IPS-15b (cell line): ENCODE data around the gene SORBS2.

Experiments used
- H3K27me3 ChIP-seq: one replicate; pipeline ENCODE4 v1.6.1; 2013; ENCODE audit warnings: low read length; ENCODE audit not compliant: control insufficient read depth, insufficient read depth
- H3K36me3 ChIP-seq: one replicate; pipeline ENCODE4 v1.6.1; 2013; ENCODE audit warnings: low read length; ENCODE audit not compliant: control insufficient read depth, insufficient read depth
- H3K4me1 ChIP-seq: one replicate; pipeline ENCODE4 v1.6.1; 2013; ENCODE audit warnings: mild to moderate bottlenecking, low read length; ENCODE audit not compliant: control insufficient read depth, insufficient read depth
- H3K4me3 ChIP-seq: one replicate; pipeline ENCODE4 v1.5.1; 2013; ENCODE audit warnings: low read depth, low read length
- H3K9ac ChIP-seq: one replicate; pipeline ENCODE4 v1.6.1; 2013; ENCODE audit warnings: low read depth, mild to moderate bottlenecking, low read length
- H3K9me3 ChIP-seq: one replicate; pipeline ENCODE4 v1.6.1; 2013; ENCODE audit warnings: mild to moderate bottlenecking, low read length; ENCODE audit not compliant: control insufficient read depth, insufficient read depth

SORBS2 gene

DNA sequence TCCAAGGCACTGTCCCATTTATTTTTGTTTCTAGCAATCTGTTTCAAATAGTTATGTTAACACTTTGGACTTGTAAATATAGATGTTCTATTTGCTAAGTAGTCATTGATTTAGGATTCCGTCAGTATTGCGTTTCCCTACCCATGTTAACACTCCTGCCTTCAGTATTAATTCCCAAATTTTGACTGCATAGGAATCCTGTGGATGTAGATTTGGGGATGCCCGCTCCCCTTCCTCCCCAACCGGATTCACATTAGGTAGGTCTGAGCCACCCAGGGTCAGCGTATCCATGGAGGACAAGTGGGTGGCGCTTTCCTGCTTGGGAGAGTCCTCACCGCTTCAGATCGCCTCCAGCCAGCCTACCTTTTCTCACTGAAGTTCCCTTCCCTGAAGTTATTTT, 1.1 kb upstream of the SORBS2 start:
- Histone ChIP-seq H3K4me3 (no peak overlapping the region), H3K36me3 (no peaks in the 10 kb centered on the region), H3K27me3 (no peaks in the 10 kb centered on the region), H3K4me1 (peaks cover 13% of the 10 kb centered on the region), H3K9ac (no peak overlapping the region), H3K9me3 (no peaks in the 10 kb centered on the region)

DNA sequence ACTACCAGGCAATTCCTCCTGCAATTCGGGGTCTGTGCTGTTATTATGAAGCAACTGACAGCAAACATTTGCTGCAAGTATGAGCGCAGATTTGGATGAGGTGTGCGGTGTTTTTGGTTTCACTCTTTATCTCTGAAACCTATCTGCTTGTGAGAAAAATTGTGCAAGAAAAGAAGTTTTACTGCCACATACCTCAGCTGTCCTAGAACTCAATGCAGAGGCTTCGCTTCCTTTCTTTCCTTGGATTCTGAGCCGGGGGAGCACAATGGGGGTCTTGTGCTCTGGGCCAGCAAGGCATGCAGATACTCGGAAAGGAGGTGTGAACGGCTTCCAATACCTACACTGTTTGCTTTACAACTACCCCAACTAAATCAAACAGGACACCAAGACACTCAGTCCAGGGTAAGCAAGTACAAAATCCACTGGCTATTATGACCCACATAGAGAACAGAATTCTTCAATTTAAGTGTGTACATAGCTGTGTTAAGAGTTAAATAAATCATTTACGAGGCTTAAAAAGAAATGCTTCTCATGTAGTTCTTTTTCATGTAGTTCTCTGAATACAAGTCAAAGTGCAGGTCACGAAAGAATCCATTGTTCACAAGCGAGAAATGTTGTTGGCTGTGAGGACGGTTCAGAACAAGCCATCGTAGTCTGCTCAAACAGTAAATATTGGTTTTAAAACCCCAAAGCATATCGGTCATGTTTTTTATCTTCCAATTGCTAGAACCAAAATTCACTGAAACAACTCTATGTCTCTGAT, 1.1 kb downstream of the SORBS2 start:
- Histone ChIP-seq H3K4me3 (no peak overlapping the region), H3K9me3 (no peaks in the 10 kb centered on the region), H3K9ac (no peak overlapping the region), H3K4me1 (peaks cover 13% of the 10 kb centered on the region), H3K27me3 (no peaks in the 10 kb centered on the region), H3K36me3 (no peaks in the 10 kb centered on the region)

DNA sequence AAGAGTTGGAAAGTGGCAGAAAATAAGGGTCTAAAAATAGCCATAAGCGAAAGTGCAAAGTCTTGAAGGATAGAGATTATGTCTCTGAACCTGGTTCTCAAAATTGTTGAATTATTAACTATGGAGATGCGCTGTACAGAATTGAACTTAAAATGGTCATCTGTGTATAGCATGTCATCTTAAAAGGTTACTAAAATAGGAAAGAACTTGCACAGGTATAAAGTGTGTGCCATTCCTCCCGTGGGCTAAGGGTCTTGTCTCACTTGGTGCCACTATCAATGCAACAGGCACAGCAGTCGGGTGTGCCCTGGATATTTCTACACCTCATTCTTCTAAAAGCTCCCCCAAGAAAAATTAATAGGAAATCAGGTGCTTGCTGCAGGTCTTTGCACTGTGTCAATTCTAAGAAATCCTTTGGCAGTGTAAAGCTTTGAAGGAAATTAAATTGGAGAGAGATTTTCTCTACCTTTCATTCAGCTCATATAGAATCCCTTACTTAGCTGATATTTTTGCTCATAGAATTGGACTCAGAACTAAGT, 2.4 kb downstream of the SORBS2 start:
- Histone ChIP-seq H3K27me3 (no peaks in the 10 kb centered on the region), H3K9ac (no peak overlapping the region), H3K4me3 (no peak overlapping the region), H3K9me3 (no peaks in the 10 kb centered on the region), H3K4me1 (peaks cover 13% of the 10 kb centered on the region), H3K36me3 (no peaks in the 10 kb centered on the region)

DNA sequence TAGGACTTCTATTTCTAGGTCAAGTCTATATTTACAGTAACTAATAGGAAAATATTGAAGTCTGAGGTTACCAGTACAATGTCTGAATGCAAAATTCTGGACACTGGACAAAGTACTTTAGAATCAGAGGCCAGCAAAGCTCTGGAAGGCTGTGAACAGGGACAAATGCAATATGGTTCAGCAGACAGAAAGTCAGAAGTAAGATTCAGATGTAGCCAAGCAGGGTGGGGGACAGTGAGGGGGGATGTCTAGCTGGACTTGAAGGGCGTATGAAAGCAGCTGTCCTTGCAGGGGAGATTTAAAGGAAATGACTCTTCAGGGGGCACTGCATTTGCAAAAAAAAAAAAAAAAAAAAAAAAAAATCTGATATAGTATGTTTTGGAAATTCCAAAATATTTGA, 2.9 kb downstream of the SORBS2 start:
- peaks cover 13% of the 10 kb centered on the region for H3K4me1 ChIP-seq
- H3K9ac ChIP-seq = no peak overlapping the region
- H3K36me3 ChIP-seq = no peaks in the 10 kb centered on the region
- H3K4me3 ChIP-seq = no peak overlapping the region
- H3K27me3 ChIP-seq = no peaks in the 10 kb centered on the region
- no peaks in the 10 kb centered on the region for H3K9me3 ChIP-seq

DNA sequence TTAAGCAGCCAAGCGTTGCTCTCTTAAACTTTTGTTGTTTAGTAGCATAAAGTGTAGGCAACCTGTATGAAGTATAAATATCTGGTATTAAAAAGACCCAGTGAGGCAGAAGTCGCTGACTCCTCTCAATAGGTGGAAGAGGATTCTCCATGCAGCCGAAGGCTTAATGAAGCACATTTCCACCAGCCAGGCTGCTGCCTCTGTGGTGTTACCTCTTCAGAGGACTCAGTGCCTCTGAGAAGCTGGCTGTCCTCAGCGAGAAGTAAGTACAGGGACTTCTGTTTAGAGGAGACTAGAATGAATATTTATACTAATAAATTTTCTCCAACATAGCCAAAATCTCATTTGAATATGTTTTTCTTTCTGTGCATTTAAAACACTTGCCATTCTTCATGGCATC, 6.0 kb downstream of the SORBS2 start:
- H3K9me3 ChIP-seq = no peaks in the 10 kb centered on the region
- H3K4me3 ChIP-seq = no peak overlapping the region
- H3K27me3 ChIP-seq = no peaks in the 10 kb centered on the region
- no peaks in the 10 kb centered on the region for H3K36me3 ChIP-seq
- H3K9ac ChIP-seq = no peak overlapping the region
- peaks cover 5% of the 10 kb centered on the region for H3K4me1 ChIP-seq

DNA sequence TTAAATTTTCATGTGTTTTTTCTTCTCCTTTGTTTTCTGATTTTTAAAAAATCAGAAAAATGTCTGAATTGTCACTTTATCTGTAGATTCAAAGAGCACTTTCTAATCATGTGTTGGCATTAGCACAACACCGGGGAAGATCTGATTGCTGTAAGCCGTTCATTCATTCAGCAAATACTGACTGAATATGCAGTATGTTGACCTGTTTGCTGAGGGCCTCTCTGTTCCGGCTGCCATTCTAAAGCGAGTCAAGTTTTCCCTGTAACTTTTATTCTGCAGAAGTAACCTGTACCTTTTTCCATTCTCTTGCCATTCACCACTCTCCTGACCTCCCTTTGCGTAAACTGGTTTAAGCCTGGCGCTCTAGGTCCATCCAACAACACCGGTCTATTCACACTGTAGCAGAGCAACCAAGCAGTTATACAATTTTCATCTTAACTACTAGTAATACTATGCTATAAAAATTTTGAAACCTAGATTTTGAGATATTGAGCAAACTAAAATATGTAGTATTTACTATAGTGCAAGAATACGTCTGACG, 6.7 kb downstream of the SORBS2 start:
- Histone ChIP-seq H3K4me1 (no peaks in the 10 kb centered on the region), H3K36me3 (no peaks in the 10 kb centered on the region), H3K9me3 (no peaks in the 10 kb centered on the region), H3K27me3 (no peaks in the 10 kb centered on the region), H3K9ac (no peak overlapping the region), H3K4me3 (no peak overlapping the region)

DNA sequence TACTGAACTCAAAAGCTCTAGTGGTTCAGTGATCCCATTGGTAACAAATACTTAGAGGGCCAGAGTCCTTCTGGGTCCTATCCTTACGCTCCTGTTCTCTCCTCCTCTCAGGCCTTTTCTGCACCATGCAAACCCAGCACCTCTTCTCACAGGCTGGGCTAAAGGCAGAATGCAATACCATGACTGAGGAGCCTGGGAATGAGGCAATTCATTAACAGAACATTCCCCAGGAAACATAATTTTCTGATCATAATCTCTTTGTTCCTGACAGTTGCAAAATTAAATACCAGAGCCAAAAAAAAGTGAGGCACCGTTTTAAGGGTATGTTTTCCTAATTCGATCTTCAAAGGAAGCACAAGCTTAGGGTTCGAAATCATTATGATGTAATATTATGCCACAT, 9.0 kb downstream of the SORBS2 start:
- Histone ChIP-seq H3K9ac (no peak overlapping the region), H3K4me1 (no peaks in the 10 kb centered on the region), H3K36me3 (no peaks in the 10 kb centered on the region), H3K27me3 (no peaks in the 10 kb centered on the region), H3K9me3 (no peaks in the 10 kb centered on the region), H3K4me3 (no peak overlapping the region)

DNA sequence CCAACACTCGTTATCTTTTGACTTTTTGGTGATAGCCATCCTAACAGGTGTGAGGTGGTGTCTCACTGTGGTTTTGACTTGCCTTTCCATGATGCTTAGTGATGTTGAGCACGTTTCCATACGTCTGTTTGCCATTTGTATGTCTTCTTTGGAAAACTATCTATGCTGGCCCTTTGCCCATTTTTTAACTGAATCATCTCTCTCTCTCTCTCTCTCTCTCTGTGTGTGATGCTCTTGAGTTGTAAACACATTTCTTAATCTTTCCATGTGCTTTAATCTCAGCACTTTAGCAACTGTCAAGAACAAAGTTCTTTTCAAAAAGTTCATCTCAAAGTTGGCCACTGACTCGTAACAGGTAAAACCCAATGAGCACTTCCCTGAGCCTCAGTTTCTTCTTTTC, 10.5 kb downstream of the SORBS2 start:
- no peaks in the 10 kb centered on the region for H3K27me3 ChIP-seq
- no peaks in the 10 kb centered on the region for H3K36me3 ChIP-seq
- no peaks in the 10 kb centered on the region for H3K9me3 ChIP-seq
- H3K4me1 ChIP-seq = no peaks in the 10 kb centered on the region
- H3K9ac ChIP-seq = no peak overlapping the region
- no peak overlapping the region for H3K4me3 ChIP-seq

DNA sequence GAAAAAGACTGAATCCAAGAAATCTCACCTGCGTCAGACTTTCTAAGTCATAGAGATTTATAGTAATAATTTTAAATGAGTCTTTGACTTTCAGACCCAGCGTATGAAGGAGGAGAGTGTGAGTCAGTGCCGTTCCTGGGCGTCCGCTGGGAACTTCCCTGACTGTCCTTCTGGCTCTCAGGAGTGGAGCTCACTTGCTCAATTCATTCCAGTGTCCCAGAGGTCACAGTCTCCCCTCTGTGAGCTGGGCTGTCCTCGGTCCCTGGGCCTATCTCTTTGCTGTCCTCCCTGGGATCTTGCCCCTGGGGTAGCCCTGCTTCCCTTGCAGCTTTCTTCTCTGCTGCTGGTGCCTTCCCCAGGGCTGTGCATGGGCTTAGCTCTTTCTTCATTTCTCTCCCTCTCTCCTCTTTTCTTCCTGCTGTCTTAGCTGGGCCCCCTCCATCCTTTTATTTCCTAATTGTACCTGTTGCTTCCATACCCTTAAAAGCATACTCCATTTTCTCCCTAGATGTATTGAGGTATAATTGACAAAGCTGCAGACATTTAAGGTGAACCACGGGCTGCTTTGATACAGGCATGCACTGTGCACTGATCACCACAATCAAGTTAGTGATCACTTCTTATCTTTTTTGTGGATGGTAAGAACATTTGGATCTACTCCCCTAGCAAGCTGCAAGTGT, 11.6 kb downstream of the SORBS2 start:
- Histone ChIP-seq H3K27me3 (no peaks in the 10 kb centered on the region), H3K9ac (no peak overlapping the region), H3K36me3 (no peaks in the 10 kb centered on the region), H3K4me1 (no peaks in the 10 kb centered on the region), H3K9me3 (no peaks in the 10 kb centered on the region), H3K4me3 (no peak overlapping the region)

DNA sequence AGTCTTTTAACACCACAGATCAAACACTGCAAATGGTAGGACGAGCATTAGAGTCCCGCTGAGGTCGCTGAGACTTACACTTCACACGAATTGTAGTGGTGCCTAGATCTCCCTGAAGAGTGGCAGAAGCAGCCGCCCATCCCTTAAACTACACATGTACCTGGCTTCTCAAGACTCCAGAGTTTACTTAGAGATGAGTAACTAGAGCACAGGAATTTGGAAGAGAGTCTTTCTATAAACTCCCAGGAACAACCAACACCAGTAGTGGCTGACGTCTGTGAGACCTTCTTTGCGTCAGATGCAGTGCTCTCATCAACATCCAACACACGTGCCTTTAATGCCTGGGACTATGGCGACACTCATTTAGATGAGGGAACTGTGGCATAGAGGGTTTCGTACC, 12.6 kb downstream of the SORBS2 start:
- Histone ChIP-seq H3K27me3 (no peaks in the 10 kb centered on the region), H3K4me1 (no peaks in the 10 kb centered on the region), H3K9me3 (no peaks in the 10 kb centered on the region)

DNA sequence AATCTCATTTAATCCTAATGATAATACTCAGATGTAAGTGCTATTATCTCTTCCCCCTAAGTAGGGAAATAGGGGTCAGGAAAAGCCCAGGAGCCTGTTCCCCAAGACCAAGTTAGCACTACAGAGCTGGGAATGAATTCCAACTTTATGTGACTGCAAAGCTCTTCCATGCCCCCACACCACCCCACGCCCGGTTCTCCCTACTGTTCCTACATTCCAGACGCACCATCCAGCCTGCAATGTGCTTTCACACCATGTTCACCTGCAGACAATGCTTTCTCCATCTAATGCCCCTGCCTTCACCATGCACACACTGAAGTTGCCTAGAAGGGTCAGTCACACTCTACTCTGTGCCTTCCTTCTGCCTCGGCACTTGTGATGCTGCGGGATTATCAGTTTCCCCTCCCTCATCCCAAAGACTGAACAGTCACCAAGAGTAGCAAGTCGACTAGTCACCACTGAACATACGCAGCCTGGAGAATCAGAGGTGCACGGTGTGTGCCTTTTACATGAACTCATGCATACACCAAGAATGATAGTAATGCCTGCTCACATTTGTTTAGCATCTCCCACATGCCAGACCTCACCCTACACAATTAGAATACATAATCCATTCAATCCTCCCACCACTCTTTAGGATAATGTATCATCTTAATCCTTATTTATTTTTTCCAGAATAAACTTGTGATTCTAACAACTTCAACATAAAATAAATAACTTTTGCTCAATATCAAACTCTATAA, 14.2 kb downstream of the SORBS2 start:
- Histone ChIP-seq H3K9me3 (no peaks in the 10 kb centered on the region), H3K36me3 (no peaks in the 10 kb centered on the region), H3K27me3 (no peaks in the 10 kb centered on the region), H3K4me3 (no peak overlapping the region), H3K9ac (no peak overlapping the region), H3K4me1 (no peaks in the 10 kb centered on the region)

More for the DNA sequence above, 12.6 kb downstream of the SORBS2 start:
- no peak overlapping the region for H3K4me3 ChIP-seq
- H3K9ac ChIP-seq = no peak overlapping the region
- no peaks in the 10 kb centered on the region for H3K36me3 ChIP-seq
